Measurements from ENCODE around the gene THBS3.
A peak's percentile ranks its signal among the peaks of the same experiment; 100 is the strongest.
"Not testable (repeated sequence)": the region's sequence is repeated elsewhere in the genome, so short reads cannot be mapped to it uniquely, and the experiment has no call there.

Gene THBS3

GRCh38 chr1:155173478-155174323, 34.0 kb downstream of the THBS3 start, which contains the start of gene TRIM46:
Gene TRIM46 (plus strand): TSS chr1:155173849. CDS start chr1:155173967, 118 bp downstream.
- peak; percentile 69 for DNase-seq (ENCODE audit: low spot score)

- peak; percentile 96 for DNase-seq (ENCODE audit: low spot score)
Measured at GRCh38 chr1:155172732-155173477, 34.8 kb downstream of the THBS3 start, which contains the start of gene KRTCAP2. Gene KRTCAP2 (minus strand): TSS chr1:155173304. CDS start chr1:155173224, 80 bp downstream.

GRCh38 chr1:155171836-155172731, 35.6 kb downstream of the THBS3 start:
- DNase-seq (ENCODE audit: low spot score): no peak

- DNase-seq (ENCODE audit: low spot score): no peak
Measured at GRCh38 chr1:155170806-155171205, 36.9 kb downstream of the THBS3 start.

GRCh38 chr1:155170101-155170785, 37.5 kb downstream of the THBS3 start:
- no peak for DNase-seq (ENCODE audit: low spot score)

- no peak for DNase-seq (ENCODE audit: low spot score)
Measured at GRCh38 chr1:155169541-155169940, 38.2 kb downstream of the THBS3 start.

GRCh38 chr1:155168456-155169210, 39.1 kb downstream of the THBS3 start:
- no peak for DNase-seq (ENCODE audit: low spot score)

- DNase-seq (ENCODE audit: low spot score): not testable (repeated sequence)
Measured at GRCh38 chr1:155168105-155168445, 39.6 kb downstream of the THBS3 start.

GRCh38 chr1:155167166-155168104, 40.3 kb downstream of the THBS3 start:
- DNase-seq (ENCODE audit: low spot score): peak; percentile 91

GRCh38 chr1:155166471-155167165, 41.1 kb downstream of the THBS3 start:
- peak; percentile 50 for DNase-seq (ENCODE audit: low spot score)

- DNase-seq (ENCODE audit: low spot score): no peak
Measured at GRCh38 chr1:155166051-155166470, 41.6 kb downstream of the THBS3 start.

- DNase-seq (ENCODE audit: low spot score): not testable (repeated sequence)
Measured at GRCh38 chr1:155164625-155165024, 43.1 kb downstream of the THBS3 start.

- DNase-seq (ENCODE audit: low spot score): not testable (repeated sequence)
Measured at GRCh38 chr1:155163785-155164184, 43.9 kb downstream of the THBS3 start.

GRCh38 chr1:155162631-155163030, 45.1 kb downstream of the THBS3 start:
- not testable (repeated sequence) for DNase-seq (ENCODE audit: low spot score)

GRCh38 chr1:155160128-155160527, 47.6 kb downstream of the THBS3 start:
- DNase-seq (ENCODE audit: low spot score): no peak

GRCh38 chr1:155158991-155159390, 48.7 kb downstream of the THBS3 start:
- DNase-seq (ENCODE audit: low spot score): no peak

- DNase-seq (ENCODE audit: low spot score): not testable (repeated sequence)
Measured at GRCh38 chr1:155155996-155156643, 51.6 kb downstream of the THBS3 start.
